H1 (cell line): ENCODE results near the gene BTBD10. TPM values are rescaled to one million over a fixed set of nuclear protein-coding genes. Genes with fewer than 3 reads are reported as not detected.

ENCODE experiments used
- BACH1 ChIP-seq: IDR thresholded peaks from 2 replicates; pipeline ENCODE4 v1.6.1; 2012; ENCODE audit warnings: low read length, improper control_type of control experiment
- CEBPB ChIP-seq: IDR thresholded peaks from 2 replicates; pipeline ENCODE4 v1.6.1; 2012; ENCODE audit warnings: low read depth, low read length
- CHD2 ChIP-seq: IDR thresholded peaks from 2 replicates; pipeline ENCODE4 v1.6.1; 2012; ENCODE audit warnings: low read length, improper control_type of control experiment
- RAD21 ChIP-seq, 2 experiments: IDR thresholded peaks in 1 of 2; conservative IDR thresholded peaks in 1 of 2; 2 replicates each; pipeline ENCODE4 v1.6.1; 2011; ENCODE audit warnings: low read depth in 2 of 2, low read length in 2 of 2, improper control_type of control experiment in 1 of 2, inconsistent platforms in 1 of 2, mild to moderate bottlenecking in 1 of 2, moderate library complexity in 1 of 2
- RBBP5 ChIP-seq: IDR thresholded peaks from 2 replicates; pipeline ENCODE4 v1.7.1; 2012; ENCODE audit warnings: low read depth, mild to moderate bottlenecking, inconsistent platforms, low read length, moderate library complexity, borderline replicate concordance
- SIN3A ChIP-seq, 2 experiments: IDR thresholded peaks in 1 of 2; conservative IDR thresholded peaks in 1 of 2; 2 replicates each; pipeline ENCODE4 v1.6.1; 2011 to 2012; ENCODE audit warnings: low read length in 2 of 2, improper control_type of control experiment in 1 of 2, low read depth in 1 of 2, mild to moderate bottlenecking in 1 of 2
- SIRT6 ChIP-seq: IDR thresholded peaks from one replicate; pipeline ENCODE4 v1.7.1; 2012; ENCODE audit warnings: low read length, inconsistent platforms
- SP2 ChIP-seq: IDR thresholded peaks from 2 replicates; pipeline ENCODE4 v1.6.1; 2012; ENCODE audit warnings: mild to moderate bottlenecking, low read length, inconsistent platforms
- TAF7 ChIP-seq: optimal IDR thresholded peaks from 2 replicates; pipeline ENCODE3; 2011; ENCODE audit warnings: low read depth, mild to moderate bottlenecking, inconsistent platforms, low read length, moderate library complexity, borderline replicate concordance
- YY1 ChIP-seq: IDR thresholded peaks from 2 replicates; pipeline ENCODE4 v1.6.1; 2011; ENCODE audit warnings: low read depth, mild to moderate bottlenecking, low read length
- polyA plus RNA-seq, 7 experiments: library from polyadenylated mRNA; depleted of rRNA in 3 of 7; stranded (reverse) in 5 of 7; unstranded in 2 of 7; fragments of >200 nt in 5 of 7; fragments of 200-250 nt in 2 of 7; gene quantifications; 1 replicate in 5 of 7; 2 replicates in 1 of 7; 4 replicates in 1 of 7; pipeline versions ENCODE4 v1.2.1 to v1.2.3, GENCODE V29; 2011 to 2013; ENCODE audit warnings: missing spikeins in 2 of 7, mixed read lengths in 2 of 7
- total RNA-seq: library from RNA; stranded (reverse); fragmentation: NEBNext Ultra II Directional; extraction: Animal tissue kit (Norgen Biotek cat#: 25700); gene quantifications from 2 replicates; pipeline ENCODE4 v1.2.1, GENCODE V29; 2021
- TF ChIP-seq, protein P1 (sequence below): fragments of 300-600 bp; sonication (generic); IDR thresholded peaks from 2 replicates; pipeline ENCODE4 v1.7.1; 2012; ENCODE audit warnings: low read length, moderate library complexity, mild to moderate bottlenecking, inconsistent platforms; ENCODE audit not compliant: insufficient replicate concordance

The BTBD10 gene
- total and polyA plus RNA-seq, 2 of the 8 experiments (the other 6 are each of a cell fraction or from before 2014, with no cell fraction given): 13.8 to 22.2 TPM

DNA sequence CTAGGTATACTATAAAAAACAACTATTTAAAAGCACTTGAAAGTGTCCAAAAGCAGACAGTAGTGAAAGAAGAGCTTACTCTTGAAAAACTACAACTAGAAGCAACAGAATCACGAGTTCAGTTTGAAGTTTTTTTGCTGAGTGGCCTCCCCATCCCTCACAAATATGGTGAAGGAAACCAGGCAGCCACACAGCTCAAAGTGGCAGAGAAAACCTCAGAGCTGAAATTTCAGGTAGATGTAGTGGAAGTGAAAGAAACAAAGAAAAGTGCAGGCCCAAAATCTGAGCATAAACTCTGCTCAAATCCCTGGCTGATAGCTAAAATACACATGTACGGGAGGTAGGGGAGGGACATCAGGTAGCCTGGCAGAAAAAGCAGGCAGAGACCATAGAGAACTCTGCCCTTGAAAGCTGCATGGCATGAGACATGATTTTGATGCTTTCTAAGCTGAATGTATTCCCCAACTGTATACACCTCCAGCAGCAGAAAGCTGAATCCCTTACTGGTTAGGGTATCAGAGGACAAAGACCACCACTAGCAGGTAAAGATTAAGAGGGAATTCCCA is 12.1 kb downstream of the BTBD10 start (continued):
- TF ChIP-seq, protein P1, sequence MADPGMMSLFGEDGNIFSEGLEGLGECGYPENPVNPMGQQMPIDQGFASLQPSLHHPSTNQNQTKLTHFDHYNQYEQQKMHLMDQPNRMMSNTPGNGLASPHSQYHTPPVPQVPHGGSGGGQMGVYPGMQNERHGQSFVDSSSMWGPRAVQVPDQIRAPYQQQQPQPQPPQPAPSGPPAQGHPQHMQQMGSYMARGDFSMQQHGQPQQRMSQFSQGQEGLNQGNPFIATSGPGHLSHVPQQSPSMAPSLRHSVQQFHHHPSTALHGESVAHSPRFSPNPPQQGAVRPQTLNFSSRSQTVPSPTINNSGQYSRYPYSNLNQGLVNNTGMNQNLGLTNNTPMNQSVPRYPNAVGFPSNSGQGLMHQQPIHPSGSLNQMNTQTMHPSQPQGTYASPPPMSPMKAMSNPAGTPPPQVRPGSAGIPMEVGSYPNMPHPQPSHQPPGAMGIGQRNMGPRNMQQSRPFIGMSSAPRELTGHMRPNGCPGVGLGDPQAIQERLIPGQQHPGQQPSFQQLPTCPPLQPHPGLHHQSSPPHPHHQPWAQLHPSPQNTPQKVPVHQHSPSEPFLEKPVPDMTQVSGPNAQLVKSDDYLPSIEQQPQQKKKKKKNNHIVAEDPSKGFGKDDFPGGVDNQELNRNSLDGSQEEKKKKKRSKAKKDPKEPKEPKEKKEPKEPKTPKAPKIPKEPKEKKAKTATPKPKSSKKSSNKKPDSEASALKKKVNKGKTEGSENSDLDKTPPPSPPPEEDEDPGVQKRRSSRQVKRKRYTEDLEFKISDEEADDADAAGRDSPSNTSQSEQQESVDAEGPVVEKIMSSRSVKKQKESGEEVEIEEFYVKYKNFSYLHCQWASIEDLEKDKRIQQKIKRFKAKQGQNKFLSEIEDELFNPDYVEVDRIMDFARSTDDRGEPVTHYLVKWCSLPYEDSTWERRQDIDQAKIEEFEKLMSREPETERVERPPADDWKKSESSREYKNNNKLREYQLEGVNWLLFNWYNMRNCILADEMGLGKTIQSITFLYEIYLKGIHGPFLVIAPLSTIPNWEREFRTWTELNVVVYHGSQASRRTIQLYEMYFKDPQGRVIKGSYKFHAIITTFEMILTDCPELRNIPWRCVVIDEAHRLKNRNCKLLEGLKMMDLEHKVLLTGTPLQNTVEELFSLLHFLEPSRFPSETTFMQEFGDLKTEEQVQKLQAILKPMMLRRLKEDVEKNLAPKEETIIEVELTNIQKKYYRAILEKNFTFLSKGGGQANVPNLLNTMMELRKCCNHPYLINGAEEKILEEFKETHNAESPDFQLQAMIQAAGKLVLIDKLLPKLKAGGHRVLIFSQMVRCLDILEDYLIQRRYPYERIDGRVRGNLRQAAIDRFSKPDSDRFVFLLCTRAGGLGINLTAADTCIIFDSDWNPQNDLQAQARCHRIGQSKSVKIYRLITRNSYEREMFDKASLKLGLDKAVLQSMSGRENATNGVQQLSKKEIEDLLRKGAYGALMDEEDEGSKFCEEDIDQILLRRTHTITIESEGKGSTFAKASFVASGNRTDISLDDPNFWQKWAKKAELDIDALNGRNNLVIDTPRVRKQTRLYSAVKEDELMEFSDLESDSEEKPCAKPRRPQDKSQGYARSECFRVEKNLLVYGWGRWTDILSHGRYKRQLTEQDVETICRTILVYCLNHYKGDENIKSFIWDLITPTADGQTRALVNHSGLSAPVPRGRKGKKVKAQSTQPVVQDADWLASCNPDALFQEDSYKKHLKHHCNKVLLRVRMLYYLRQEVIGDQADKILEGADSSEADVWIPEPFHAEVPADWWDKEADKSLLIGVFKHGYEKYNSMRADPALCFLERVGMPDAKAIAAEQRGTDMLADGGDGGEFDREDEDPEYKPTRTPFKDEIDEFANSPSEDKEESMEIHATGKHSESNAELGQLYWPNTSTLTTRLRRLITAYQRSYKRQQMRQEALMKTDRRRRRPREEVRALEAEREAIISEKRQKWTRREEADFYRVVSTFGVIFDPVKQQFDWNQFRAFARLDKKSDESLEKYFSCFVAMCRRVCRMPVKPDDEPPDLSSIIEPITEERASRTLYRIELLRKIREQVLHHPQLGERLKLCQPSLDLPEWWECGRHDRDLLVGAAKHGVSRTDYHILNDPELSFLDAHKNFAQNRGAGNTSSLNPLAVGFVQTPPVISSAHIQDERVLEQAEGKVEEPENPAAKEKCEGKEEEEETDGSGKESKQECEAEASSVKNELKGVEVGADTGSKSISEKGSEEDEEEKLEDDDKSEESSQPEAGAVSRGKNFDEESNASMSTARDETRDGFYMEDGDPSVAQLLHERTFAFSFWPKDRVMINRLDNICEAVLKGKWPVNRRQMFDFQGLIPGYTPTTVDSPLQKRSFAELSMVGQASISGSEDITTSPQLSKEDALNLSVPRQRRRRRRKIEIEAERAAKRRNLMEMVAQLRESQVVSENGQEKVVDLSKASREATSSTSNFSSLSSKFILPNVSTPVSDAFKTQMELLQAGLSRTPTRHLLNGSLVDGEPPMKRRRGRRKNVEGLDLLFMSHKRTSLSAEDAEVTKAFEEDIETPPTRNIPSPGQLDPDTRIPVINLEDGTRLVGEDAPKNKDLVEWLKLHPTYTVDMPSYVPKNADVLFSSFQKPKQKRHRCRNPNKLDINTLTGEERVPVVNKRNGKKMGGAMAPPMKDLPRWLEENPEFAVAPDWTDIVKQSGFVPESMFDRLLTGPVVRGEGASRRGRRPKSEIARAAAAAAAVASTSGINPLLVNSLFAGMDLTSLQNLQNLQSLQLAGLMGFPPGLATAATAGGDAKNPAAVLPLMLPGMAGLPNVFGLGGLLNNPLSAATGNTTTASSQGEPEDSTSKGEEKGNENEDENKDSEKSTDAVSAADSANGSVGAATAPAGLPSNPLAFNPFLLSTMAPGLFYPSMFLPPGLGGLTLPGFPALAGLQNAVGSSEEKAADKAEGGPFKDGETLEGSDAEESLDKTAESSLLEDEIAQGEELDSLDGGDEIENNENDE: no peak
- no peak for TF ChIP-seq YY1
- TF ChIP-seq SIN3A (conservative IDR thresholded peaks at IDR 0.05 in 1 of 2, IDR thresholded peaks at IDR 0.05 in 1 of 2; ENCODE audit: low read depth in 1 of 2, low read length in 2 of 2): no peak
- TF ChIP-seq RBBP5: no peak
- TF ChIP-seq TAF7: no peak
- no peak for TF ChIP-seq RAD21 (IDR thresholded peaks at IDR 0.05 in 1 of 2, conservative IDR thresholded peaks at IDR 0.05 in 1 of 2; ENCODE audit: low read depth in 2 of 2, low read length in 2 of 2)
- no peak for TF ChIP-seq SIRT6
- TF ChIP-seq SP2: no peak
- TF ChIP-seq BACH1: no peak
- TF ChIP-seq CEBPB: no peak
- TF ChIP-seq CHD2: no peak
